Panc1 (cell line): ENCODE results near the gene GALP.

Experiments
- CTCF ChIP-seq: fragments of 450-650 bp; IDR thresholded peaks from 2 replicates; pipeline ENCODE4 v1.5.1; 2017; ENCODE audit warnings: mild to moderate bottlenecking
- POLR2AphosphoS5 ChIP-seq: IDR thresholded peaks from 2 replicates; pipeline ENCODE4 v1.6.1; 2012; ENCODE audit warnings: mild to moderate bottlenecking, low read depth, low read length, moderate library complexity
- REST ChIP-seq, 2 experiments: IDR thresholded peaks; 2 replicates each; pipeline ENCODE4 v1.6.1; 2011 to 2012; ENCODE audit warnings: low read depth in 2 of 2, control low read depth in 1 of 2, low read length in 1 of 2, mild to moderate bottlenecking in 1 of 2, moderate library complexity in 1 of 2; ENCODE audit not compliant: insufficient read depth in 1 of 2
- SIN3A ChIP-seq: IDR thresholded peaks from 2 replicates; pipeline ENCODE4 v1.6.1; 2012; ENCODE audit warnings: low read depth, mild to moderate bottlenecking, low read length, moderate library complexity, borderline replicate concordance; ENCODE audit not compliant: insufficient read depth

GRCh38 chr19:56174550-56174949 lies 1.3 kb upstream of the GALP start:
- TF ChIP-seq CTCF (no peak), POLR2AphosphoS5 (no peak), REST (IDR thresholded peaks at IDR 0.05; ENCODE audit: insufficient read depth in 1 of 2, low read depth in 2 of 2, low read length in 1 of 2) (no peak), SIN3A (no peak)
